ENCODE data around the gene PITPNM1. TPM values are rescaled to one million over a fixed set of nuclear protein-coding genes. Genes with fewer than 3 reads are reported as not detected.
A peak's percentile ranks its signal among the peaks of the same experiment; 100 is the strongest.

The PITPNM1 gene
- total and polyA plus RNA-seq, 2 of the 13 experiments (the other 11 are each of a cell fraction or from before 2014, with no cell fraction given), result 8.2 to 8.5 TPM

DNA sequence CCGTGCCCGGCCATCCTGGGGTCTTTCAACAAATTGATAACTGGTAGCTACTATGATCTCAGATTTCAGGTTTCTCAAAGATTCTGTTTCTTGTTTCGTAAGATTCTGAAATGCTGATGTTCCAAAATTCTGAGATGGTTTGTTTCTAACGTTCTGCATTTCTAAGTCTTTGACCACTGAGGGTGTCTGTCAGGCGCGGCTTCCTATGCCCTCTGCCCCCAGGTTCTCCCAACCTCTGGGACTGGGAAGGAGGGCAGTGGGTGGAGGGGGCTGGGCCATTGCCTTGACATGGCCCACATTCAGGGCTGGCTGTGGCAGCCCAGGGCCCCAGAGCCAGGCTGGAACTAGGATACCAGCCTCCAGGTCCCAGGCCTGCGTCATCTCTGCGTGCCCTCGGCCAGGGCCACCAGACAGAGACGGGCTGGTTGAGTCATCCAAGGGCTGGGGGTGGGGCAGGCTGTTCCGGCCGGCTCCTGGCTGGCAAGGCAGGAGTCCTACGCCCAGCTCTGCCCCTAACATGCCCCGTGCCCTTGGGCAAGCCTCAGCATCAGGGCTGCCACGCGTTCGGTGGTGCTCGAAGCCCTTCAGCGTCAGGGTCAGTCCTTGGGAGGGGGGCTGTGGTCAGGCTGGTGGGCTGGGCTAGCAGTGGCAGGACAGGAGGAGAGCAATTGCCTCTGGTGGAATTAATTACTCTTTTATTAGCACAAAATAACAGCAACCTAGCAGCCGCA is 41.3 kb downstream of the PITPNM1 start:
- ChIA-PET POLR2A (interaction anchor here (2.5 kb wide), 1 partner anchor 62 kb away, joined by 16 read pairs; the partner anchor contains the start of gene PPP1CA), CTCF (ENCODE audit: low intra/inter-chr PET ratio, low total read pairs) (no interaction called here)
- H4K20me1 ChIP-seq (ENCODE audit: insufficient read depth, low read length), result no peaks in the 10 kb centered on the region
- H3K9ac ChIP-seq (ENCODE audit: insufficient read depth, low read depth, low read length), result peak overlapping the region; percentile 73
- intact Hi-C loops (cut with micrococcal nuclease; ENCODE audit: unreplicated experiment), result no loop called here
- H3K4me3 ChIP-seq (replicated peaks in 1 of 3; ENCODE audit: insufficient read depth in 1 of 3, low read depth in 2 of 3, low read length in 3 of 3), result peak overlapping the region; percentile 50 to 97 (median 80); a peak in 5 of 6 replicates
- no peaks in the 10 kb centered on the region for H3K36me3 ChIP-seq (replicated peaks in 1 of 2; ENCODE audit: control insufficient read depth in 1 of 2, insufficient read depth in 2 of 2, low read length in 2 of 2)
- peaks cover 0 to 5% of the 10 kb centered on the region in 2 experiments; a peak in 2 of 5 replicates for H3K27me3 ChIP-seq (ENCODE audit: control insufficient read depth in 1 of 2, insufficient read depth in 2 of 2, low read length in 2 of 2)
- peaks cover 48% of the 10 kb centered on the region for H3K4me1 ChIP-seq (ENCODE audit: insufficient read depth, low read length)
- H3K79me2 ChIP-seq (ENCODE audit: insufficient read depth, low read length), result no peaks in the 10 kb centered on the region
- BruUV-seq (replicated peaks), result TSS peak; percentile 56
- WGBS (ENCODE audit: low lambda C conversion rate), result 81% methylated on average over 7 of the region's 20 CpGs
- no peak overlapping the region for H2AFZ ChIP-seq (ENCODE audit: low read length)
- peak overlapping the region; percentile 71 for H3K27ac ChIP-seq (ENCODE audit: extremely low read length, insufficient read depth, low read length)
- no peaks in the 10 kb centered on the region for H3K9me3 ChIP-seq (ENCODE audit: low read length)
- peak; percentile 52 for DNase-seq (ENCODE audit: low spot score)
- in situ Hi-C loops (cut with HindIII; ENCODE audit: extremely low pct_ligation_motif_present, low pct_unique_long_range_greater_than_20kb), result loop anchor here (5.0 kb wide), 1 partner anchor 37 kb away; the partner anchor contains the start of gene RPS6KB2
- ATAC-seq, result peak; percentile 54
- H3K4me2 ChIP-seq (ENCODE audit: low read depth, low read length), result peak overlapping the region; percentile 85
- FAIRE-seq, result no peak
- TF ChIP-seq ZNF18 (CRISPR knock-in tag; IDR thresholded peaks at IDR 0.05; ENCODE audit: insufficient replicate concordance) (peak; percentile 39), ZNF205 (CRISPR knock-in tag; IDR thresholded peaks at IDR 0.05) (no peak), SCMH1 (CRISPR knock-in tag; IDR thresholded peaks at IDR 0.05; ENCODE audit: borderline replicate concordance) (no peak), ZKSCAN5 (CRISPR knock-in tag; IDR thresholded peaks at IDR 0.05) (no peak), MATR3 (CRISPR knock-in tag; IDR thresholded peaks at IDR 0.05) (no peak), ATF4 (CRISPR knock-in tag; IDR thresholded peaks at IDR 0.05) (peak in 1 of 2 experiments; percentile 67; a peak in 2 of 4 replicates), ZNF850 (CRISPR knock-in tag; conservative IDR thresholded peaks at IDR 0.05) (no peak), ZKSCAN1 (IDR thresholded peaks at IDR 0.05; ENCODE audit: low read length) (no peak), TRIM22 (IDR thresholded peaks at IDR 0.05) (no peak), NFYC (CRISPR knock-in tag; IDR thresholded peaks at IDR 0.05) (no peak), MBD4 (IDR thresholded peaks at IDR 0.05; ENCODE audit: borderline replicate concordance, low read length) (no peak), ZFX (CRISPR knock-in tag; IDR thresholded peaks at IDR 0.05; ENCODE audit: low read depth) (peak; percentile 44; the same call in 1 of the 2 replicates), FOXA3 (CRISPR knock-in tag; IDR thresholded peaks at IDR 0.05) (0 out of 2 replicates have a peak, but pooled peaks have one; percentile 9), SP2 (CRISPR knock-in tag; IDR thresholded peaks at IDR 0.05) (no peak), ZNF143 (CRISPR knock-in tag; IDR thresholded peaks at IDR 0.05) (no peak), ZNF484 (CRISPR knock-in tag; IDR thresholded peaks at IDR 0.05; ENCODE audit: borderline replicate concordance, low read depth) (no peak)
- TF ChIP-seq, protein P1, sequence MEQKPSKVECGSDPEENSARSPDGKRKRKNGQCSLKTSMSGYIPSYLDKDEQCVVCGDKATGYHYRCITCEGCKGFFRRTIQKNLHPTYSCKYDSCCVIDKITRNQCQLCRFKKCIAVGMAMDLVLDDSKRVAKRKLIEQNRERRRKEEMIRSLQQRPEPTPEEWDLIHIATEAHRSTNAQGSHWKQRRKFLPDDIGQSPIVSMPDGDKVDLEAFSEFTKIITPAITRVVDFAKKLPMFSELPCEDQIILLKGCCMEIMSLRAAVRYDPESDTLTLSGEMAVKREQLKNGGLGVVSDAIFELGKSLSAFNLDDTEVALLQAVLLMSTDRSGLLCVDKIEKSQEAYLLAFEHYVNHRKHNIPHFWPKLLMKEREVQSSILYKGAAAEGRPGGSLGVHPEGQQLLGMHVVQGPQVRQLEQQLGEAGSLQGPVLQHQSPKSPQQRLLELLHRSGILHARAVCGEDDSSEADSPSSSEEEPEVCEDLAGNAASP (CRISPR knock-in tag; IDR thresholded peaks at IDR 0.05; ENCODE audit: borderline replicate concordance), result no peak

All from HepG2 (cell line).